RWPE2 (cell line): ENCODE measurements around the gene HS3ST5.

ENCODE experiments used
- ATAC-seq: fragments of 200-7000 bp; cut with Tn5 transposase; 3 replicates; pipeline ENCODE4 v1.9.1; 2021; ENCODE audit warnings: low read depth
- DNase-seq: peaks from one replicate; pipeline ENCODE4 v3.0.0-alpha.2; 2020; ENCODE audit warnings: low spot score
- H3K27ac ChIP-seq: fragments of 450-650 bp; 2 replicates; pipeline ENCODE4 v1.5.1; 2017; ENCODE audit warnings: mild to moderate bottlenecking; ENCODE audit not compliant: poor library complexity, severe bottlenecking
- H3K27me3 ChIP-seq: fragments of 250-450 bp; sonication (Bioruptor Pico); 2 replicates; pipeline ENCODE4 v1.5.1; 2021; ENCODE audit warnings: mild to moderate bottlenecking, moderate library complexity; ENCODE audit not compliant: insufficient read depth, poor library complexity, severe bottlenecking
- H3K36me3 ChIP-seq: fragments of 250-450 bp; sonication (Bioruptor Pico); 2 replicates; pipeline ENCODE4 v1.5.1; 2020; ENCODE audit warnings: low read depth, mild to moderate bottlenecking, moderate library complexity
- H3K4me1 ChIP-seq: fragments of 250-450 bp; sonication (Bioruptor Pico); 2 replicates; pipeline ENCODE4 v1.5.1; 2021; ENCODE audit warnings: mild to moderate bottlenecking, moderate library complexity; ENCODE audit not compliant: insufficient read depth, poor library complexity, severe bottlenecking
- H3K4me3 ChIP-seq: fragments of 250-450 bp; sonication (Bioruptor Pico); 2 replicates; pipeline ENCODE4 v1.5.1; 2021; ENCODE audit warnings: mild to moderate bottlenecking, moderate library complexity; ENCODE audit not compliant: severe bottlenecking
- H3K9me3 ChIP-seq: fragments of 250-450 bp; sonication (Bioruptor Pico); 2 replicates; pipeline ENCODE4 v1.5.1; 2021; ENCODE audit warnings: mild to moderate bottlenecking, moderate library complexity; ENCODE audit not compliant: severe bottlenecking
- CTCF ChIP-seq: fragments of 450-650 bp; IDR thresholded peaks from one replicate; pipeline ENCODE4 v1.5.1; 2017; ENCODE audit warnings: mild to moderate bottlenecking, moderate library complexity; ENCODE audit not compliant: poor library complexity, severe bottlenecking

The HS3ST5 gene

DNA sequence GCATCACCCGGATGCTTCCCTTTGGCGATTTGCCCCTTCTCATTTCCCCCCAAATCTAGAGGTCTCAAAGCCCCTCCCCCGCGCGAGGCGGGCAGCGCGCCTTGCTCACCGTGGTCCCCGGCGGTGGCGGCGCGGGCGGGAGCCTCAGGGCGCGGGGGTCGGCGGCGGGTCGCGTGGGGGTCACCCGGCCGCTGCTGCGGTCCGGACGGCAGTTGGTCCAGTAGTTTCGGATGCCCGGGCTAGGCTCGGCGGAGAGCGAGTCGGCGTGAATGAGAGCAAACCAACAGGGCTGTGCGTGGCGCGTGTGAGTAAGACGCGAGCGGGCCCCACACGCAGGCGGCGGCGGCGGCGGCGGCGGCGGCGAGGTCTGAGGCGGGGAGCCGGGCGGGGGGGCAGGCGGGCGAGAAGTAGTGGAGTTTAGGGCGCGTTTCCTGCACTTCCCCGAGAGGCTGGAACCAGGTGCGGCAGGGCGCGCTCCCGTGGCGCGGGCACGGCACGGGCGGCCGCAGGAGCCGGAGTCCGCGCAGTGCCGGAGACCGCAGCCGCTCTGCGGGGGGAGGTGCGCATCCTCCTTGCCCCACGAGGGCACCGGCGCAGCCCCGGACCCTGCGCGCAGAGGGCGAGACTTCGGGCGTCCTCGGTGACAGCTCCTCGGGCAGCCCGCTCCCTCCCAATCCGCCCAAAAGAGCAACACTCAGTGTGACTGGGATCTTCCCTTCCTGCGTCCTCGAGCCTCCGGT lies 567 bp downstream of the HS3ST5 start:
- Histone ChIP-seq H3K27me3 (peaks cover 74% of the 10 kb centered on the region), H3K4me3 (peak overlapping the region; percentile 27), H3K9me3 (no peaks in the 10 kb centered on the region), H3K36me3 (no peaks in the 10 kb centered on the region), H3K27ac (no peak overlapping the region), H3K4me1 (no peaks in the 10 kb centered on the region)
- no peak for DNase-seq
- no peak for TF ChIP-seq CTCF
- ATAC-seq = peak; percentile 49

DNA sequence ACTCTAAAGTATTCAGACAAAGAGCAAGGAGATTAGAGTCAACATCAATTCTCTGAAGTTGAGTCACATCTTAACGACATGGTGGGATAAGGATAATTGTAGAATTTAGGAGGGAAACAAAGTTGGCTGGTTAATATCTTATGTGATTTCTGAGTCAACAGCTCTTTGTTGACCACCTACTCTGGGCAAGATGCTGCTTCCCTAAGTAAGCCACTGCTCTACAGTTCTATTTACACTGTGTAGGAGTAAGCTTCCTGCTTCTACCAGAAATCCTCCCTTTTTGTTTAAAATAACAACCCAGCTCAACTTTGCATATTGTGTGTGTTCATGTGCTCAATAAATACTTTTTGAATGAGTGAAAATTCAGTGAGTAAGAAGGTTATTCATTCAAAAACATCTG lies 3.1 kb downstream of the HS3ST5 start:
- DNase-seq (no peak), ATAC-seq (no peak)
- Histone ChIP-seq H3K27ac (no peak overlapping the region), H3K9me3 (no peaks in the 10 kb centered on the region), H3K4me1 (no peaks in the 10 kb centered on the region), H3K36me3 (no peaks in the 10 kb centered on the region), H3K4me3 (no peak overlapping the region), H3K27me3 (peaks cover 65% of the 10 kb centered on the region)
- TF ChIP-seq CTCF = no peak

GRCh38 chr6:114334237-114334636 lies 8.6 kb downstream of the HS3ST5 start:
- Histone ChIP-seq H3K36me3 (no peaks in the 10 kb centered on the region), H3K4me3 (no peak overlapping the region), H3K27me3 (peaks cover 14% of the 10 kb centered on the region), H3K9me3 (no peaks in the 10 kb centered on the region), H3K27ac (no peak overlapping the region), H3K4me1 (no peaks in the 10 kb centered on the region)
- ATAC-seq = no peak
- TF ChIP-seq CTCF = no peak
- no peak for DNase-seq

DNA sequence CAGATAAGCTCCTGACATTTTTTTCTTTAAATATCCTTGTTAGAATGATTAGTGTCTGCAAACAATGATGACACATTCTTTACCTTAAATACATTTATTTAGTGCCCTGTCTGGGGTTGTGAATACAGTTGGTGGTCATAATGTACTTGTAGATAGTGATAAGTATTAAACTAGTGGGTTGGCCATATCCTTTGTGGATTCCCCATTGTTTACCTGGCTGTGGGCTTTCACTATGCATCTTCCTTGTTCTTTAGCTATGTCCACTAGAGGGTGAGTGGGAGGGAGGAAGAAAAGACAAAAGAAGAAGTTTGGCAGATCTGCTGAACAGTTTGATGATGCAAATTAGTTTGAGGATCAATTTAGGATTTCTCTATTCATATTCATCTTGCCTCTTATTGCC lies 15.7 kb downstream of the HS3ST5 start:
- TF ChIP-seq CTCF = no peak
- H3K4me1 ChIP-seq = no peaks in the 10 kb centered on the region
- no peak for DNase-seq

GRCh38 chr6:114323784-114324183 lies 19.0 kb downstream of the HS3ST5 start:
- DNase-seq (no peak), ATAC-seq (no peak)
- Histone ChIP-seq H3K27ac (no peak overlapping the region), H3K9me3 (no peaks in the 10 kb centered on the region), H3K36me3 (no peaks in the 10 kb centered on the region), H3K27me3 (peaks cover 8% of the 10 kb centered on the region), H3K4me3 (no peak overlapping the region), H3K4me1 (no peaks in the 10 kb centered on the region)
- TF ChIP-seq CTCF = no peak

More for the DNA sequence above, 15.7 kb downstream of the HS3ST5 start:
- no peaks in the 10 kb centered on the region for H3K9me3 ChIP-seq
- H3K27me3 ChIP-seq = peaks cover 8% of the 10 kb centered on the region
- H3K4me3 ChIP-seq = no peak overlapping the region
- no peaks in the 10 kb centered on the region for H3K36me3 ChIP-seq
- no peak for ATAC-seq
- H3K27ac ChIP-seq = no peak overlapping the region
